ENCODE results near the gene BSCL2.

BSCL2 gene

GRCh38 chr11:62727872-62728170 is 20.6 kb upstream of the BSCL2 start:
- Histone ChIP-seq H3K4me2 (ENCODE audit: low read length) (peak overlapping the region; percentile 85), H3F3A (ENCODE audit: control insufficient read depth, insufficient read depth) (no peaks in the 10 kb centered on the region; the same call in 1 of the 2 replicates), H3K9me3 (ENCODE audit: control insufficient read depth, insufficient read depth, low read length) (no peaks in the 10 kb centered on the region), H4K20me1 (ENCODE audit: control insufficient read depth, insufficient read depth, low read depth, low read length) (peaks cover 25% of the 10 kb centered on the region), H3K36me3 (ENCODE audit: control insufficient read depth, low read length) (peaks cover 68% of the 10 kb centered on the region), H3K79me2 (ENCODE audit: control insufficient read depth, low read length) (peaks cover 87% of the 10 kb centered on the region), H3K4me3 (ENCODE audit: low read length) (peak overlapping the region; percentile 90), H3K27ac (ENCODE audit: low read depth, low read length) (peak overlapping the region; percentile 92), H3K27me3 (ENCODE audit: control insufficient read depth, low read length) (no peaks in the 10 kb centered on the region), H3K4me1 (ENCODE audit: control insufficient read depth, low read length) (peaks cover 29% of the 10 kb centered on the region), H3K9me2 (replicated peaks; ENCODE audit: control insufficient read depth, low read length) (no peaks in the 10 kb centered on the region)
- TF ChIP-seq CTCF (IDR thresholded peaks at IDR 0.05; ENCODE audit: low read depth, low read length, poor library complexity, severe bottlenecking) (no peak), EZH2phosphoT487 (IDR thresholded peaks at IDR 0.05; ENCODE audit: borderline replicate concordance, low read length) (no peak)

GRCh38 chr11:62727165-62727871 is 20.1 kb upstream of the BSCL2 start, which contains the start of gene HNRNPUL2:
TSS of gene HNRNPUL2 (minus strand) at chr11:62727457. CDS start at chr11:62727156, 301 bp downstream.
- peaks cover 29% of the 10 kb centered on the region for H3K4me1 ChIP-seq (ENCODE audit: control insufficient read depth, low read length)
- TF ChIP-seq CTCF (IDR thresholded peaks at IDR 0.05; ENCODE audit: low read depth, low read length, poor library complexity, severe bottlenecking) = no peak
- no peak for TF ChIP-seq EZH2phosphoT487 (IDR thresholded peaks at IDR 0.05; ENCODE audit: borderline replicate concordance, low read length)

GRCh38 chr11:62726915-62727164 is 19.6 kb upstream of the BSCL2 start:
- Histone ChIP-seq H3K4me3 (ENCODE audit: low read length) (peak overlapping the region; percentile 90), H3K9me2 (replicated peaks; ENCODE audit: control insufficient read depth, low read length) (no peaks in the 10 kb centered on the region), H3K4me1 (ENCODE audit: control insufficient read depth, low read length) (peaks cover 29% of the 10 kb centered on the region), H3K4me2 (ENCODE audit: low read length) (peak overlapping the region; percentile 85), H3F3A (ENCODE audit: control insufficient read depth, insufficient read depth) (no peaks in the 10 kb centered on the region; the same call in 1 of the 2 replicates), H3K27ac (ENCODE audit: low read depth, low read length) (peak overlapping the region; percentile 92), H3K79me2 (ENCODE audit: control insufficient read depth, low read length) (peaks cover 87% of the 10 kb centered on the region), H3K36me3 (ENCODE audit: control insufficient read depth, low read length) (peaks cover 72% of the 10 kb centered on the region), H3K27me3 (ENCODE audit: control insufficient read depth, low read length) (no peaks in the 10 kb centered on the region), H3K9me3 (ENCODE audit: control insufficient read depth, insufficient read depth, low read length) (no peaks in the 10 kb centered on the region), H4K20me1 (ENCODE audit: control insufficient read depth, insufficient read depth, low read depth, low read length) (peaks cover 25% of the 10 kb centered on the region)
- TF ChIP-seq EZH2phosphoT487 (IDR thresholded peaks at IDR 0.05; ENCODE audit: borderline replicate concordance, low read length) (no peak), CTCF (IDR thresholded peaks at IDR 0.05; ENCODE audit: low read depth, low read length, poor library complexity, severe bottlenecking) (no peak)

More at GRCh38 chr11:62727165-62727871, 20.1 kb upstream of the BSCL2 start, which contains the start of gene HNRNPUL2:
- peak within 1 kb of the TSS; percentile 92 for H3K27ac ChIP-seq (ENCODE audit: low read depth, low read length)
- peak within 1 kb of the TSS; percentile 85 for H3K4me2 ChIP-seq (ENCODE audit: low read length)
- no peaks in the 10 kb centered on the region for H3K27me3 ChIP-seq (ENCODE audit: control insufficient read depth, low read length)
- peaks cover 87% of the 10 kb centered on the region for H3K79me2 ChIP-seq (ENCODE audit: control insufficient read depth, low read length)
- H3F3A ChIP-seq (ENCODE audit: control insufficient read depth, insufficient read depth) = no peaks in the 10 kb centered on the region; the same call in 1 of the 2 replicates
- no peaks in the 10 kb centered on the region for H3K9me3 ChIP-seq (ENCODE audit: control insufficient read depth, insufficient read depth, low read length)
- H3K9me2 ChIP-seq (replicated peaks; ENCODE audit: control insufficient read depth, low read length) = no peaks in the 10 kb centered on the region
- peak within 1 kb of the TSS; percentile 90 for H3K4me3 ChIP-seq (ENCODE audit: low read length)
- H4K20me1 ChIP-seq (ENCODE audit: control insufficient read depth, insufficient read depth, low read depth, low read length) = peaks cover 25% of the 10 kb centered on the region
- peaks cover 70% of the 10 kb centered on the region for H3K36me3 ChIP-seq (ENCODE audit: control insufficient read depth, low read length)
